Loucy (cell line): ENCODE results near the gene BCL2L11.

ENCODE experiments used
- H2AFZ ChIP-seq: fragments of 200-600 bp; sonication (generic); 2 replicates; pipeline ENCODE4 v1.6.0; 2016; ENCODE audit warnings: antibody characterized with exemption, mild to moderate bottlenecking, low read length, moderate library complexity
- H3F3A ChIP-seq: fragments of 200-600 bp; 2 replicates; pipeline ENCODE4 v1.6.0; 2016; ENCODE audit warnings: antibody characterized with exemption, low read depth, mild to moderate bottlenecking
- H3K27me3 ChIP-seq: fragments of 200-600 bp; sonication (generic); 2 replicates; pipeline ENCODE4 v1.6.1; 2014; ENCODE audit warnings: low read length, mild to moderate bottlenecking; ENCODE audit not compliant: insufficient read depth, poor library complexity, severe bottlenecking
- H3K36me3 ChIP-seq: fragments of 200-600 bp; sonication (generic); 2 replicates; pipeline ENCODE4 v1.6.1; 2016; ENCODE audit warnings: low read length; ENCODE audit not compliant: insufficient read depth
- H3K4me1 ChIP-seq: fragments of 200-600 bp; sonication (generic); 2 replicates; pipeline ENCODE4 v1.5.1; 2014; ENCODE audit warnings: low read length, mild to moderate bottlenecking; ENCODE audit not compliant: insufficient read depth, poor library complexity, severe bottlenecking
- H3K4me2 ChIP-seq: fragments of 200-600 bp; sonication (generic); 2 replicates; pipeline ENCODE4 v1.6.0; 2014; ENCODE audit warnings: antibody characterized with exemption, low read length, low read depth, mild to moderate bottlenecking; ENCODE audit not compliant: poor library complexity, severe bottlenecking
- H3K4me3 ChIP-seq: fragments of 200-600 bp; sonication (generic); 2 replicates; pipeline ENCODE4 v1.5.1; 2014; ENCODE audit warnings: low read length, mild to moderate bottlenecking, mixed read lengths; ENCODE audit not compliant: poor library complexity, severe bottlenecking
- H3K79me2 ChIP-seq: fragments of 200-600 bp; sonication (generic); 2 replicates; pipeline ENCODE4 v1.6.1; 2014; ENCODE audit warnings: low read length; ENCODE audit not compliant: insufficient read depth
- H3K9ac ChIP-seq: fragments of 200-600 bp; sonication (generic); 2 replicates; pipeline ENCODE4 v1.6.0; 2014; ENCODE audit warnings: mild to moderate bottlenecking, low read depth, low read length, moderate library complexity; ENCODE audit not compliant: poor library complexity, severe bottlenecking
- H3K9me2 ChIP-seq: fragments of 200-600 bp; sonication (generic); replicated peaks from 2 replicates; pipeline ENCODE4 v1.6.1; 2016; ENCODE audit warnings: low read depth, low read length, mixed read lengths
- H3K9me3 ChIP-seq: fragments of 200-600 bp; sonication (generic); 2 replicates; pipeline ENCODE4 v1.6.1; 2014; ENCODE audit warnings: mild to moderate bottlenecking, antibody characterized with exemption, low read length, low read depth; ENCODE audit not compliant: insufficient read depth
- H4K20me1 ChIP-seq: fragments of 200-600 bp; sonication (generic); 2 replicates; pipeline ENCODE4 v1.6.0; 2014; ENCODE audit warnings: antibody characterized with exemption, low read length, mild to moderate bottlenecking; ENCODE audit not compliant: insufficient read depth, poor library complexity, severe bottlenecking
- CTCF ChIP-seq: fragments of 200-600 bp; sonication (generic); conservative IDR thresholded peaks from 2 replicates; pipeline ENCODE4 v1.5.1; 2014; ENCODE audit warnings: mild to moderate bottlenecking, antibody characterized with exemption, low read length
- EZH2phosphoT487 ChIP-seq: fragments of 200-600 bp; IDR thresholded peaks from 2 replicates; pipeline ENCODE4 v1.6.1; 2018; ENCODE audit warnings: antibody characterized with exemption, mild to moderate bottlenecking, moderate library complexity, borderline replicate concordance

Gene BCL2L11

DNA sequence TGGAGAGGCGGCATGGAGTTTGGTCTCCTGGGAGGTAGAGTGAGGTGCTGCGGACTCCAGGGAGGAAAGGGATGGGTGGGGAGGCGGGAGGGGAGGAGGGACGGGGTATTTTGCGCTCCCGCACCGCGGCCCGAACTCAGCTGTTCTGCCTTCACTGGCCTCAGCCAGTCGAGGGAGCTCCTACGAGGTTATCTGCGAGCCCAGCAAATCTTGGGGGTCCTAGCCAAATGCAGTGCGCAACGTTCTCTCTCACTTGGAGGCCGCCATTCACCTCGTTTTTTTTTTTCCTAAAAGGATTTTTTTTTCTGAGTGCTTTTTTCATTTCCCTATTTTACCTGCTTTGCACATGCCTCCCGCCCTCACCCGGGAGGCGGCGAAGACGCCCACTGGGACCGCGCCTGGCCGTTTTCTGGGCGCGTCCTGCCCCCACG is 877 bp upstream of the BCL2L11 start:
- H3K4me3 ChIP-seq, result peak overlapping the region; percentile 90
- H3K27me3 ChIP-seq, result no peaks in the 10 kb centered on the region
- H3K4me1 ChIP-seq, result peaks cover 26% of the 10 kb centered on the region
- peak overlapping the region; percentile 70 for H3K9ac ChIP-seq
- H3K36me3 ChIP-seq, result no peaks in the 10 kb centered on the region
- peaks cover 17% of the 10 kb centered on the region for H4K20me1 ChIP-seq
- no peaks in the 10 kb centered on the region for H3F3A ChIP-seq
- TF ChIP-seq EZH2phosphoT487 (no peak), CTCF (no peak)
- H3K9me2 ChIP-seq, result no peaks in the 10 kb centered on the region
- H3K9me3 ChIP-seq, result no peaks in the 10 kb centered on the region
- peak overlapping the region; percentile 78 for H2AFZ ChIP-seq
- H3K4me2 ChIP-seq, result peak overlapping the region; percentile 71
- H3K79me2 ChIP-seq, result peaks cover 36% of the 10 kb centered on the region

DNA sequence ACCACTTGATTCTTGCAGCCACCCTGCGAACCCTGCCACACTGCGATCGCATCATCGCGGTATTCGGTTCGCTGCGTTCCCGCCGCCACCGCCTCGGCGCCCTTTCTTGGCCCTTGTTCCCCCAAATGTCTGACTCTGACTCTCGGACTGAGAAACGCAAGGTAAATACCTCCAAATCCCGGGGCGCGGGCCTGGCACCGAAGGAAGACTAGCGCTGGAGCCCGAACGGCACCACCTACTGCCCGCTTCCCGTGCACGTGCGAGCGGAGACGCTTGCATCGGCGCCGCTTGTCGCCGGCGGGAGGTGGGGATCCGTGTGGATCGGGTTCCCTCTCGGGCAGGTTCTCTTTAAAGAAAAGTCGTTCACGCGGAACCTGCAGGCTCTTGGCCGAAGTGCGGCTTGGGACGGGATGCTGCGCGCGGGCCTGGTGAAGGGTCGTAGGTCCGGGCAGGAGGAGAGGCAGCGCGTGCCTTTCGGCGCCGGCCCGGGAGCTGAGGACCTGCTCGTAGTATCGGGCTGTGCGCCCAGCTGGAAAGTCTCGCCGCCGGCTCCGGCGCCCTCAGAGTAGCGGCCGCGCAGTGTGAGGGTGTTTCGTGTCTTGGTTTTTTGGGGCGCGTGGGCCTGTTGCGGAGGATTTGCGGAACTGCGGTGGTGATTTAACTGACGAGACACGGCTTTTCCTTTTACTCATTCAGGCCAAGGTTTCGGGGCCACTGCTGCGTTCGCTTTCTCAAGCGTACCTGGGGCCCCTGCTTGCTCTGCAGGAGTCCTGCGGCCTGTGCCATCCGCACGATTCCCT is 514 bp downstream of the BCL2L11 start:
- Histone ChIP-seq H3K27me3 (no peaks in the 10 kb centered on the region), H3K9me2 (no peaks in the 10 kb centered on the region), H3K36me3 (no peaks in the 10 kb centered on the region), H3F3A (no peaks in the 10 kb centered on the region), H3K79me2 (peaks cover 50% of the 10 kb centered on the region), H2AFZ (peak overlapping the region; percentile 80), H3K9me3 (no peaks in the 10 kb centered on the region), H4K20me1 (peaks cover 31% of the 10 kb centered on the region), H3K4me2 (peak overlapping the region; percentile 71), H3K4me3 (peak overlapping the region; percentile 90), H3K4me1 (peaks cover 39% of the 10 kb centered on the region), H3K9ac (peak overlapping the region; percentile 88)
- TF ChIP-seq CTCF (no peak; the same call in 1 of the 2 replicates), EZH2phosphoT487 (no peak)

DNA sequence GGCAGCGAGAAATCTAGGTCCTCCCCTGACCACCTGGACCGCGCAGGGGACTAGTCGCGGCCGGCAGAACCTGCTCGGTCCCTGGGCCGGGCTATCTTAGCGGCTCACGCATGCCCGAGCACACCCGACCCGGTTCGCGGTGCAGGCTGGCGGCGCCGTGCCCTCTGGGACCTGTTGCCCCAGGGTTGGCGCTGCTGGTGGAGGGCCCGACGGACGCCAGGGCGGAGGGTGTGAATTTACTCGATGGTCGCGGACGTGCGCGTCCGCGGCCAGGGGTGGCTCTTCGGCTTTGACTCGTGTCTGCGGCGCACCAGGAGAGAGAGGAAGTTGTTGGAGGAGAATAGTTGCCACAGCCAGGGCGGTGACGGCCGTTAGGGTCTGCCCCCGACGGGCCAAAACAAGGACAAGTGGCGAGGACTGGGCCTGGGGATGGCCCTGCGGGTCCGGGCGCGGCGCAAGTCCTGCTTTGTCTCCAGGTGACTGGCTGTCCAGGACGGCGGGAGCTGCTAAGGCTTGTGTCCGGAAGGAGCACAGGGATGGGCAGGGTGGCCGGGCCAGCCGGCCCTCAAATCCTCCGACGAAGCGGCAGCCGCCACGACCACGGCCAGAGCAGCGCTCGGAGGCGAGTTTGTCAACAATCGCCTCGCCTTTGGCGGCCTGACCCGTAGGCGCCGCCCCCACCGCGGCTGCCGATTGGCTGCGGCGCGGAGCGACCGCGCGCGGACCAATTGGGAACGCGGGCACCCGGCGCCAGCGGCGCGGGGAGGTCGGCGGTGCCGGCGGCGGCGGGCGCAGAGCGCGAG is 1.3 kb downstream of the BCL2L11 start:
- H2AFZ ChIP-seq, result no peak overlapping the region
- peaks cover 47% of the 10 kb centered on the region for H3K4me1 ChIP-seq

More for the DNA sequence above, 1.3 kb downstream of the BCL2L11 start:
- H3K9ac ChIP-seq, result peak overlapping the region; percentile 88
- H3F3A ChIP-seq, result no peaks in the 10 kb centered on the region
- no peaks in the 10 kb centered on the region for H3K9me3 ChIP-seq
- H3K27me3 ChIP-seq, result no peaks in the 10 kb centered on the region
- H3K4me3 ChIP-seq, result peak overlapping the region; percentile 90
- H3K79me2 ChIP-seq, result peaks cover 53% of the 10 kb centered on the region
- H3K9me2 ChIP-seq, result no peaks in the 10 kb centered on the region
- no peak for TF ChIP-seq CTCF
- TF ChIP-seq EZH2phosphoT487, result no peak
- no peaks in the 10 kb centered on the region for H3K36me3 ChIP-seq
- H4K20me1 ChIP-seq, result peaks cover 33% of the 10 kb centered on the region
- H3K4me2 ChIP-seq, result peak overlapping the region; percentile 71
